H1 (cell line): ENCODE measurements around the gene TNFRSF13B. TPM values are rescaled to one million over a fixed set of nuclear protein-coding genes. Genes with fewer than 3 reads are reported as not detected.

Experiments used
- CTCF ChIA-PET: fragments of 300-600 bp; sonication (Branson Sonifier 250); formaldehyde crosslinking; loops from one replicate; lab custom pipeline; 2021; ENCODE audit not compliant: partially characterized antibody; lab: Charles Lee
- POLR2A ChIA-PET: fragments of 300-600 bp; sonication (Branson Sonifier 250); formaldehyde crosslinking; loops from one replicate; lab custom pipeline; 2021; ENCODE audit warnings: inconsistent platforms; ENCODE audit not compliant: partially characterized antibody; lab: Charles Lee
- DNase-seq, 2 experiments: peaks; one replicate each; pipeline versions ENCODE4 v3.0.0 to v3.0.0-alpha.2; 2010 to 2022; ENCODE audit warnings: low spot score in 2 of 2, low read depth in 1 of 2, mixed read lengths in 1 of 2
- FAIRE-seq: peaks from 2 replicates; lab custom pipeline; 2011; peaks lifted over from hg19 to GRCh38; lab: Jason Lieb, UNC
- H2AFZ ChIP-seq: 2 replicates; pipeline ENCODE4 v1.8.1; 2012; ENCODE audit warnings: low read length, inconsistent platforms
- H2AK5ac ChIP-seq: 2 replicates; pipeline ENCODE4 v1.6.1; 2013; ENCODE audit warnings: low read depth, low read length
- H2BK120ac ChIP-seq: replicated peaks from 2 replicates; pipeline ENCODE3; 2013; ENCODE audit warnings: low read depth, low read length, inconsistent platforms
- H2BK12ac ChIP-seq: 2 replicates; pipeline ENCODE4 v1.6.1; 2013; ENCODE audit warnings: low read depth, low read length
- H2BK15ac ChIP-seq: 2 replicates; pipeline ENCODE4 v1.6.1; 2013; ENCODE audit warnings: low read length
- H2BK20ac ChIP-seq: 2 replicates; pipeline ENCODE4 v1.6.1; 2013; ENCODE audit warnings: low read length
- H2BK5ac ChIP-seq: 2 replicates; pipeline ENCODE4 v1.6.1; 2013; ENCODE audit warnings: low read depth, low read length
- H3K14ac ChIP-seq: 2 replicates; pipeline ENCODE4 v1.6.1; 2013; ENCODE audit warnings: inconsistent platforms; ENCODE audit not compliant: insufficient read length
- H3K18ac ChIP-seq: 2 replicates; pipeline ENCODE4 v1.6.1; 2013; ENCODE audit warnings: low read length; ENCODE audit errors: extremely low read depth
- H3K23ac ChIP-seq: 2 replicates; pipeline ENCODE4 v1.6.1; 2013; ENCODE audit warnings: inconsistent platforms; ENCODE audit not compliant: insufficient read length
- H3K23me2 ChIP-seq: 2 replicates; pipeline ENCODE4 v1.6.1; 2013; ENCODE audit warnings: low read depth, low read length
- H3K27ac ChIP-seq: 2 replicates; pipeline ENCODE4 v1.6.1; 2011; ENCODE audit warnings: low read depth, low read length, inconsistent platforms
- H3K27me3 ChIP-seq, 4 experiments: replicated peaks in 1 of 4; 1 replicate in 1 of 4; 2 replicates in 3 of 4; pipeline versions ENCODE4 v1.6.1 to v1.8.1; 2011 to 2013; ENCODE audit warnings: low read length in 3 of 4, mild to moderate bottlenecking in 3 of 4, inconsistent platforms in 2 of 4, mixed read lengths in 2 of 4, moderate library complexity in 1 of 4; ENCODE audit not compliant: control insufficient read depth in 3 of 4, insufficient read depth in 3 of 4; ENCODE audit errors: extremely low read depth in 1 of 4
- H3K36me3 ChIP-seq, 4 experiments: 2 replicates each; pipeline versions ENCODE4 v1.6.1 to v1.8.1; 2011 to 2013; ENCODE audit warnings: mild to moderate bottlenecking in 4 of 4, low read length in 3 of 4, moderate library complexity in 2 of 4, control low read depth in 1 of 4, inconsistent platforms in 1 of 4; ENCODE audit not compliant: insufficient read depth in 4 of 4, control insufficient read depth in 2 of 4
- H3K4ac ChIP-seq: replicated peaks from 2 replicates; pipeline ENCODE3; 2013; ENCODE audit warnings: low read length, low read depth, mixed read lengths, inconsistent platforms; ENCODE audit not compliant: insufficient read length
- H3K4me1 ChIP-seq, 4 experiments: replicated peaks in 1 of 4; 1 replicate in 1 of 4; 2 replicates in 3 of 4; pipeline versions ENCODE4 v1.6.1 to v1.8.1; 2011 to 2013; ENCODE audit warnings: low read length in 3 of 4, inconsistent platforms in 2 of 4, mixed read lengths in 1 of 4; ENCODE audit not compliant: insufficient read depth in 4 of 4, control insufficient read depth in 3 of 4
- H3K4me2 ChIP-seq, 2 experiments: 2 replicates each; pipeline versions ENCODE4 v1.6.1 to v1.8.1; 2011 to 2013; ENCODE audit warnings: low read depth in 2 of 2, low read length in 2 of 2, control low read depth in 1 of 2, inconsistent platforms in 1 of 2, mild to moderate bottlenecking in 1 of 2; ENCODE audit not compliant: insufficient read depth in 1 of 2
- H3K4me3 ChIP-seq, 4 experiments: fragments of 200-600, 300-600 bp in 1 of 4; sonication (generic), shearing (Covaris generic), sonication (Bioruptor Twin) in 1 of 4; 2 replicates each; pipeline versions ENCODE4 v1.5.1 to v1.8.1; 2011 to 2016; ENCODE audit warnings: low read length in 4 of 4, low read depth in 3 of 4, control low read depth in 2 of 4, inconsistent platforms in 2 of 4, mild to moderate bottlenecking in 2 of 4, mixed read lengths in 1 of 4, moderate library complexity in 1 of 4; ENCODE audit not compliant: insufficient read depth in 2 of 4; ENCODE audit errors: extremely low read depth in 1 of 4
- H3K56ac ChIP-seq: replicated peaks from 2 replicates; pipeline ENCODE3; 2013; ENCODE audit warnings: low read depth, mild to moderate bottlenecking, mixed read lengths, low read length, inconsistent platforms; ENCODE audit not compliant: insufficient read length
- H3K79me1 ChIP-seq: 2 replicates; pipeline ENCODE4 v1.6.1; 2013; ENCODE audit warnings: low read depth, low read length, control low read depth
- H3K79me2 ChIP-seq, 2 experiments: 2 replicates each; pipeline versions ENCODE4 v1.6.1 to v1.8.1; 2012 to 2013; ENCODE audit warnings: low read length in 2 of 2, mild to moderate bottlenecking in 2 of 2, inconsistent platforms in 1 of 2; ENCODE audit not compliant: insufficient read depth in 2 of 2, control insufficient read depth in 1 of 2
- H3K9ac ChIP-seq, 4 experiments: replicated peaks in 1 of 4; 1 replicate in 1 of 4; 2 replicates in 3 of 4; pipeline versions ENCODE4 v1.6.1 to v1.8.1; 2011 to 2013; ENCODE audit warnings: low read depth in 3 of 4, low read length in 3 of 4, control low read depth in 2 of 4, mild to moderate bottlenecking in 2 of 4, moderate library complexity in 2 of 4, inconsistent platforms in 1 of 4; ENCODE audit errors: extremely low read depth in 1 of 4
- H3K9me3 ChIP-seq, 2 experiments: 2 replicates each; pipeline versions ENCODE4 v1.6.1 to v1.8.1; 2012 to 2013; ENCODE audit warnings: mild to moderate bottlenecking in 2 of 2, moderate library complexity in 2 of 2, control low read depth in 1 of 2, inconsistent platforms in 1 of 2, low read depth in 1 of 2, low read length in 1 of 2, mixed read lengths in 1 of 2; ENCODE audit not compliant: insufficient read depth in 2 of 2
- H4K20me1 ChIP-seq, 2 experiments: replicated peaks in 1 of 2; 2 replicates each; pipeline versions ENCODE3 to v1.8.1; 2011 to 2013; ENCODE audit warnings: inconsistent platforms in 2 of 2, low read length in 2 of 2, mild to moderate bottlenecking in 1 of 2; ENCODE audit not compliant: insufficient read depth in 2 of 2, control insufficient read depth in 1 of 2
- H4K5ac ChIP-seq: 2 replicates; pipeline ENCODE4 v1.6.1; 2013; ENCODE audit warnings: low read length, low read depth, mixed read lengths, inconsistent platforms; ENCODE audit not compliant: insufficient read length
- H4K8ac ChIP-seq: 2 replicates; pipeline ENCODE4 v1.8.0; 2013; ENCODE audit warnings: mild to moderate bottlenecking, moderate library complexity, low read length, inconsistent platforms; ENCODE audit not compliant: insufficient read depth; ENCODE audit errors: extremely low read depth
- H4K91ac ChIP-seq: replicated peaks from 2 replicates; pipeline ENCODE3; 2013; ENCODE audit warnings: low read length, mixed read lengths, inconsistent platforms; ENCODE audit not compliant: insufficient read length
- CREB1 ChIP-seq: IDR thresholded peaks from 2 replicates; pipeline ENCODE4 v1.6.1; 2012; ENCODE audit warnings: inconsistent platforms
- CTCF ChIP-seq, 3 experiments: IDR thresholded peaks; 1 replicate in 2 of 3; 2 replicates in 1 of 3; pipeline versions ENCODE4 v1.5.1 to v1.6.1; 2011; ENCODE audit warnings: low read length in 3 of 3, mild to moderate bottlenecking in 3 of 3, inconsistent platforms in 2 of 3, low read depth in 1 of 3, moderate library complexity in 1 of 3; ENCODE audit not compliant: insufficient read depth in 1 of 3; ENCODE audit errors: control extremely low read depth in 1 of 3
- JUND ChIP-seq: IDR thresholded peaks from 2 replicates; pipeline ENCODE4 v1.6.1; 2011; ENCODE audit warnings: mild to moderate bottlenecking, improper control_type of control experiment, low read length
- KDM1A ChIP-seq: fragments of 200-600, 300-600 bp; sonication (generic); IDR thresholded peaks from 2 replicates; pipeline ENCODE4 v1.7.1; 2016; ENCODE audit warnings: mild to moderate bottlenecking, low read length, borderline replicate concordance
- KDM5A ChIP-seq: fragments of 200-600 bp; IDR thresholded peaks from 2 replicates; pipeline ENCODE4 v1.7.1; 2012; ENCODE audit warnings: mild to moderate bottlenecking, low read length, inconsistent platforms, mixed read lengths
- RFX5 ChIP-seq: IDR thresholded peaks from 2 replicates; pipeline ENCODE4 v1.6.1; 2011; ENCODE audit warnings: low read depth, low read length, improper control_type of control experiment, borderline replicate concordance
- RNF2 ChIP-seq: fragments of 200-900, 300-1000 bp; sonication (generic); IDR thresholded peaks from 2 replicates; pipeline ENCODE4 v1.7.1; 2016; ENCODE audit warnings: borderline replicate concordance, low read depth, mild to moderate bottlenecking, antibody characterized with exemption, low read length; ENCODE audit not compliant: poor library complexity, severe bottlenecking; ENCODE audit errors: missing control alignments
- SIX5 ChIP-seq: IDR thresholded peaks from 2 replicates; pipeline ENCODE4 v1.6.1; 2011; ENCODE audit warnings: mild to moderate bottlenecking, low read depth, low read length
- SUZ12 ChIP-seq: fragments of 200-600 bp; sonication (generic); IDR thresholded peaks from 2 replicates; pipeline ENCODE4 v1.6.1; 2012; ENCODE audit warnings: mild to moderate bottlenecking, inconsistent platforms, low read length, moderate library complexity, mixed read lengths
- TEAD4 ChIP-seq: IDR thresholded peaks from 2 replicates; pipeline ENCODE4 v1.6.1; 2012; ENCODE audit warnings: low read depth, low read length, inconsistent platforms, mixed read lengths
- YY1 ChIP-seq: IDR thresholded peaks from 2 replicates; pipeline ENCODE4 v1.6.1; 2011; ENCODE audit warnings: low read depth, mild to moderate bottlenecking, low read length
- ZNF274 ChIP-seq: IDR thresholded peaks from 2 replicates; pipeline ENCODE4 v1.7.0; 2012; ENCODE audit warnings: low read length, borderline replicate concordance; ENCODE audit errors: extremely low read depth
- WGBS, 2 experiments: shearing (Covaris generic) in 1 of 2; methylation state at CpG; one replicate each; pipeline versions ENCODE4 v1.1.6 to v1.1.7; 2013 to 2015; ENCODE audit warnings: low lambda C conversion rate in 2 of 2, mixed read lengths in 2 of 2, inconsistent platforms in 1 of 2, low coverage in 1 of 2, missing lambda C conversion rate in 1 of 2; ENCODE audit not compliant: insufficient replicate concordance in 2 of 2, insufficient coverage in 1 of 2, insufficient read length in 1 of 2; ENCODE audit errors: extremely low coverage in 1 of 2, missing lambda C conversion rate in 1 of 2; 5-methylcytosine and 5-hydroxymethylcytosine counted together
- polyA plus RNA-seq, 7 experiments: library from polyadenylated mRNA; depleted of rRNA in 3 of 7; stranded (reverse) in 5 of 7; unstranded in 2 of 7; fragments of >200 nt in 5 of 7; fragments of 200-250 nt in 2 of 7; gene quantifications; 1 replicate in 5 of 7; 2 replicates in 1 of 7; 4 replicates in 1 of 7; pipeline versions ENCODE4 v1.2.1 to v1.2.3, GENCODE V29; 2011 to 2013; ENCODE audit warnings: missing spikeins in 2 of 7, mixed read lengths in 2 of 7
- total RNA-seq: library from RNA; stranded (reverse); fragmentation: NEBNext Ultra II Directional; extraction: Animal tissue kit (Norgen Biotek cat#: 25700); gene quantifications from 2 replicates; pipeline ENCODE4 v1.2.1, GENCODE V29; 2021

The TNFRSF13B gene
- total and polyA plus RNA-seq, 2 of the 8 experiments (the other 6 are each of a cell fraction or from before 2014, with no cell fraction given) = not detected

GRCh38 chr17:16935241-16935663, 36.7 kb downstream of the TNFRSF13B start:
- Histone ChIP-seq H3K4me3 (no peak overlapping the region), H3K14ac (no peak overlapping the region), H3K79me2 (no peaks in the 10 kb centered on the region), H4K5ac (no peak overlapping the region), H2AFZ (no peak overlapping the region), H2BK20ac (no peak overlapping the region), H3K56ac (no peak overlapping the region), H4K8ac (no peak overlapping the region), H3K27ac (no peak overlapping the region), H3K23ac (no peak overlapping the region), H3K4ac (no peak overlapping the region), H4K91ac (no peak overlapping the region), H2BK120ac (no peak overlapping the region), H3K18ac (no peak overlapping the region), H3K23me2 (no peaks in the 10 kb centered on the region), H2BK12ac (no peak overlapping the region), H3K79me1 (no peaks in the 10 kb centered on the region), H2BK15ac (no peak overlapping the region), H3K4me2 (no peak overlapping the region), H3K36me3 (no peaks in the 10 kb centered on the region), H3K9me3 (no peaks in the 10 kb centered on the region), H2BK5ac (no peak overlapping the region), H3K9ac (no peak overlapping the region; a peak in 1 of 7 replicates), H4K20me1 (no peaks in the 10 kb centered on the region), H2AK5ac (no peak overlapping the region), H3K4me1 (peaks cover 1 to 9% (median 5%) of the 10 kb centered on the region in 4 experiments; a peak in 4 of 7 replicates), H3K27me3 (no peaks in the 10 kb centered on the region)
- FAIRE-seq (no peak), DNase-seq (no peak)
- 86% methylated on average over 5 of the region's 5 CpGs; no CpG with 5 or more reads in 1 of the 2 experiments for WGBS, 2 experiments
- POLR2A ChIA-PET = no interaction called here
- CTCF ChIA-PET = interaction anchor here (1.5 to 1.9 kb wide), 2 partner anchors 10 to 52 kb away, joined by 6 to 7 read pairs; no protein-coding TSS in a partner anchor
- TF ChIP-seq SIX5 (no peak), CTCF (IDR thresholded peaks at IDR 0.05; ENCODE audit: control extremely low read depth in 1 of 3, insufficient read depth in 1 of 3, low read depth in 1 of 3, low read length in 3 of 3) (no peak), KDM1A (no peak), JUND (no peak), SUZ12 (no peak), RNF2 (no peak), KDM5A (no peak), CREB1 (no peak), YY1 (no peak), TEAD4 (no peak), ZNF274 (no peak), RFX5 (no peak)
